ENCODE data around the gene TUBG1. TPM values are rescaled to one million over a fixed set of nuclear protein-coding genes. Genes with fewer than 3 reads are reported as not detected.
A peak's percentile ranks its signal among the peaks of the same experiment; 100 is the strongest.

Gene TUBG1
- total RNA-seq, 1 experiment from 2014 or later, result 140 TPM

GRCh38 chr17:42561897-42562387 is 47.5 kb upstream of the TUBG1 start, which contains the start of gene COASY (continued):
- TF ChIP-seq ARID4B (CRISPR knock-in tag; IDR thresholded peaks at IDR 0.05; ENCODE audit: borderline replicate concordance), result peak; percentile 40; the same call in 1 of the 2 replicates
- TF ChIP-seq MAX (CRISPR knock-in tag; IDR thresholded peaks at IDR 0.05), result peak; percentile 73

GRCh38 chr17:42562388-42563142 is 46.9 kb upstream of the TUBG1 start:
- 0 out of 2 replicates have a peak, but pooled peaks have one; percentile 17 for TF ChIP-seq HMGXB4 (CRISPR knock-in tag; IDR thresholded peaks at IDR 0.05)
- no peak for TF ChIP-seq PRRX2 (CRISPR knock-in tag; IDR thresholded peaks at IDR 0.05)
- POLR2A ChIA-PET, result no interaction called here
- Mint-ChIP-seq H3K4me3 (peak overlapping the region; percentile 88), H3K27ac (peak overlapping the region; percentile 79), H3K36me3 (no peaks in the 10 kb centered on the region; the same call in 1 of the 2 replicates), H3K4me1 (peaks cover 19% of the 10 kb centered on the region), H3K9me3 (no peaks in the 10 kb centered on the region), H3K27me3 (ENCODE audit: low read depth) (no peaks in the 10 kb centered on the region)
- peak; percentile 5 for ATAC-seq
- CTCF ChIA-PET, result interaction anchor here (0.9 to 1.6 kb wide), 3 partner anchors 14 to 119 kb away, joined by 3 to 4 read pairs (median 4); partner anchors contain the start of gene CCR10
- peak; percentile 25 for DNase-seq (ENCODE audit: low spot score)

GRCh38 chr17:42563143-42563509 is 46.4 kb upstream of the TUBG1 start:
- Mint-ChIP-seq H3K4me3 (peak overlapping the region; percentile 88), H3K27ac (no peak overlapping the region), H3K36me3 (peaks cover 3% of the 10 kb centered on the region), H3K4me1 (peaks cover 22% of the 10 kb centered on the region), H3K27me3 (ENCODE audit: low read depth) (no peaks in the 10 kb centered on the region), H3K9me3 (no peaks in the 10 kb centered on the region)
- DNase-seq (ENCODE audit: low spot score) (no peak), ATAC-seq (no peak)
- TF ChIP-seq MYBL2 (CRISPR knock-in tag; IDR thresholded peaks at IDR 0.05), result no peak
- 0 out of 2 replicates have a peak, but pooled peaks have one; percentile 27 for TF ChIP-seq RELA (CRISPR knock-in tag; IDR thresholded peaks at IDR 0.05; ENCODE audit: borderline replicate concordance)
- POLR2A ChIA-PET, result no interaction called here
- CTCF ChIA-PET, result interaction anchor here (0.9 to 1.6 kb wide), 4 partner anchors 14 to 118 kb away, joined by 3 to 7 read pairs (median 4); partner anchors contain the start of gene CCR10

- CTCF ChIA-PET, result interaction anchor here (0.9 to 1.6 kb wide), 3 partner anchors 15 to 118 kb away, joined by 4 to 7 read pairs (median 4); partner anchors contain the start of gene CCR10
- ATAC-seq, result no peak
Measured at GRCh38 chr17:42563543-42563942, 45.9 kb upstream of the TUBG1 start.

More at GRCh38 chr17:42563543-42563942, 45.9 kb upstream of the TUBG1 start:
- Mint-ChIP-seq H3K27me3 (ENCODE audit: low read depth) (no peaks in the 10 kb centered on the region), H3K9me3 (no peaks in the 10 kb centered on the region), H3K36me3 (peaks cover 3% of the 10 kb centered on the region), H3K4me1 (peaks cover 22% of the 10 kb centered on the region), H3K27ac (no peak overlapping the region; the same call in 1 of the 2 replicates), H3K4me3 (peak overlapping the region; percentile 88)
- DNase-seq (ENCODE audit: low spot score), result no peak
- POLR2A ChIA-PET, result no interaction called here
- no peak for TF ChIP-seq STAT6 (CRISPR knock-in tag; conservative IDR thresholded peaks at IDR 0.05; ENCODE audit: low read depth)
- no peak for TF ChIP-seq USF2 (CRISPR knock-in tag; IDR thresholded peaks at IDR 0.05)
- TF ChIP-seq ATF6 (CRISPR knock-in tag; IDR thresholded peaks at IDR 0.05), result no peak
- TF ChIP-seq TCF7 (CRISPR knock-in tag; IDR thresholded peaks at IDR 0.05; ENCODE audit: low read depth), result no peak

Measured in WTC11 (cell line).